Natural killer cell (primary cell): ENCODE results near the gene DPP7. TPM values are rescaled to one million over a fixed set of nuclear protein-coding genes. Genes with fewer than 3 reads are reported as not detected.

Source experiments
- ATAC-seq, 3 donors: fragments of 150-1000 bp in 2 of 3; fragments of 200-7000 bp in 1 of 3; cut with Tn5 transposase; 1 replicate in 1 of 3; 2 replicates in 2 of 3; pipeline ENCODE4 v1.10.0; 2021; ENCODE audit warnings: mild to moderate bottlenecking in 2 of 3, moderate library complexity in 2 of 3
- DNase-seq, 2 donors: peaks; one replicate each; pipeline versions ENCODE4 v3.0.0 to v3.0.0-alpha.2; 2013 to 2021; ENCODE audit warnings: mixed read lengths in 1 of 2
- H3K27ac ChIP-seq: one replicate; pipeline ENCODE4 v1.5.1; 2013; ENCODE audit warnings: mild to moderate bottlenecking, low read length
- H3K27me3 ChIP-seq: one replicate; pipeline ENCODE4 v1.6.1; 2013; ENCODE audit warnings: low read length; ENCODE audit not compliant: control insufficient read depth, insufficient read depth
- H3K36me3 ChIP-seq: one replicate; pipeline ENCODE4 v1.6.1; 2013; ENCODE audit warnings: low read length; ENCODE audit not compliant: control insufficient read depth, insufficient read depth
- H3K4me1 ChIP-seq: one replicate; pipeline ENCODE4 v1.6.1; 2013; ENCODE audit warnings: low read length; ENCODE audit not compliant: control insufficient read depth, insufficient read depth
- H3K4me3 ChIP-seq: one replicate; pipeline ENCODE4 v1.5.1; 2013; ENCODE audit warnings: low read length
- H3K9me3 ChIP-seq: one replicate; pipeline ENCODE4 v1.6.1; 2013; ENCODE audit warnings: low read length; ENCODE audit not compliant: control insufficient read depth, insufficient read depth
- H3K27ac Mint-ChIP-seq, 2 donors: one replicate each; pipeline ENCODE4 v1.8.0; 2022; ENCODE audit warnings: mild to moderate bottlenecking in 2 of 2, mixed read lengths in 2 of 2, moderate library complexity in 1 of 2
- H3K27me3 Mint-ChIP-seq, 2 donors: one replicate each; pipeline ENCODE4 v1.8.0; 2022; ENCODE audit warnings: low read depth in 2 of 2, mixed read lengths in 2 of 2
- H3K36me3 Mint-ChIP-seq: one replicate; pipeline ENCODE4 v1.8.0; 2022; ENCODE audit warnings: mixed read lengths
- H3K4me1 Mint-ChIP-seq, 2 donors: one replicate each; pipeline ENCODE4 v1.8.0; 2022; ENCODE audit warnings: mixed read lengths in 2 of 2
- H3K4me3 Mint-ChIP-seq: one replicate; pipeline ENCODE4 v1.8.0; 2022; ENCODE audit warnings: mild to moderate bottlenecking, moderate library complexity, mixed read lengths
- H3K9me3 Mint-ChIP-seq, 2 donors: one replicate each; pipeline ENCODE4 v1.8.0; 2022; ENCODE audit warnings: mixed read lengths in 2 of 2
- WGBS: methylation state at CpG from one replicate; pipeline ENCODE4 v1.1.7; 2013; ENCODE audit warnings: missing lambda C conversion rate; ENCODE audit not compliant: insufficient coverage; 5-methylcytosine and 5-hydroxymethylcytosine counted together
- intact Hi-C: fragments of 100-400 bp; cut with micrococcal nuclease; formaldehyde crosslinking; loops from one replicate; pipeline ENCODE4 v1.14.2; 2022
- total RNA-seq, 4 donors: library from RNA; stranded (reverse); fragments of 120-200 nt in 1 of 4; gene quantifications; one replicate each; pipeline versions ENCODE4 v1.2.3 to v1.2.4, GENCODE V29; 2013 to 2022
- TF ChIP-seq, protein P1 (sequence below): fragments of 200-600 bp; IDR thresholded peaks from one replicate; pipeline ENCODE4 v1.8.0; 2022; ENCODE audit warnings: antibody characterized with exemption

DPP7 gene
- total RNA-seq, 3 donors from 2014 or later (not counting 1 experiment from before 2014, with no cell fraction given): 233 to 264 (median 251) TPM

DNA sequence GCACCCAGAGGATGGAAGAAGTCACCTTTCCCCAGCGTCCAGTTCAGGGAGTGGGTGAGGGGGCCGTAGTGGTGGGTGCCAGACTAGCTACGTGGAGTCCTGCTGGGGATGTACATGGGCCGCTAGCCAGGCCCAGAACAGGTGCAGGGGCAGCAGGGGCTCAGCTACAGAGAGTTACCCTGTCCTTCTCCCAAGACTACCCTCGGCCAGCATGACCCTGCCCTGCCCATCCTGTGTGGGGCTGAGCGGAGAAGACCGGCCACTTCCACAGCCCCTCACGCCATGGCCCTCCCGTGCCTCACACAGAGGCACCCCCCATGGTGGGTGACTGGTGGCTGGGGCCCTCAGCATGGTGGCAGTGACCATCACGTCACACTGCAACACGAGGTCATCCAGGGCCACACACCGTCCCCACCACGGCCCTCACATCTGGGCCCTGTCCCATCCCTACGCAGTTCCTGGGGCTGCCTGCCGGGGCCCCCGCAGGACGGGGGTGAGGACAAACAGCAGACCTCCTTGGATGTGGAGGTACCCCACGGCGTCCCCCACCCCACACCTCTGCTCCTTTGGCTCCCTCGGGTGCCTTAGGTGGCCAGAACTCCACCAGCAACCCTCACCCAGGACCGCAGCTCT lies 977 bp upstream of the DPP7 start:
- H3K36me3 ChIP-seq: peaks cover 13% of the 10 kb centered on the region
- DNase-seq (peak in 1 of 2 donors; percentile 6), ATAC-seq (no peak)
- TF ChIP-seq, protein P1, sequence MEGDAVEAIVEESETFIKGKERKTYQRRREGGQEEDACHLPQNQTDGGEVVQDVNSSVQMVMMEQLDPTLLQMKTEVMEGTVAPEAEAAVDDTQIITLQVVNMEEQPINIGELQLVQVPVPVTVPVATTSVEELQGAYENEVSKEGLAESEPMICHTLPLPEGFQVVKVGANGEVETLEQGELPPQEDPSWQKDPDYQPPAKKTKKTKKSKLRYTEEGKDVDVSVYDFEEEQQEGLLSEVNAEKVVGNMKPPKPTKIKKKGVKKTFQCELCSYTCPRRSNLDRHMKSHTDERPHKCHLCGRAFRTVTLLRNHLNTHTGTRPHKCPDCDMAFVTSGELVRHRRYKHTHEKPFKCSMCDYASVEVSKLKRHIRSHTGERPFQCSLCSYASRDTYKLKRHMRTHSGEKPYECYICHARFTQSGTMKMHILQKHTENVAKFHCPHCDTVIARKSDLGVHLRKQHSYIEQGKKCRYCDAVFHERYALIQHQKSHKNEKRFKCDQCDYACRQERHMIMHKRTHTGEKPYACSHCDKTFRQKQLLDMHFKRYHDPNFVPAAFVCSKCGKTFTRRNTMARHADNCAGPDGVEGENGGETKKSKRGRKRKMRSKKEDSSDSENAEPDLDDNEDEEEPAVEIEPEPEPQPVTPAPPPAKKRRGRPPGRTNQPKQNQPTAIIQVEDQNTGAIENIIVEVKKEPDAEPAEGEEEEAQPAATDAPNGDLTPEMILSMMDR: no peak
- H3K27me3 ChIP-seq: no peaks in the 10 kb centered on the region
- H3K9me3 ChIP-seq: no peaks in the 10 kb centered on the region
- no peak overlapping the region for H3K27ac Mint-ChIP-seq
- no peaks in the 10 kb centered on the region for H3K4me1 Mint-ChIP-seq
- peak overlapping the region; percentile 33 for H3K4me3 ChIP-seq
- intact Hi-C loops: loop anchor here (5.0 kb wide), 1 partner anchor 112 kb away; the partner anchor contains the start of genes CYSRT1 and RNF224
- H3K9me3 Mint-ChIP-seq: no peaks in the 10 kb centered on the region
- no peak overlapping the region for H3K27ac ChIP-seq
- H3K36me3 Mint-ChIP-seq: no peaks in the 10 kb centered on the region
- peak overlapping the region; percentile 25 for H3K4me3 Mint-ChIP-seq
- 92% methylated on average over 21 of the region's 21 CpGs for WGBS
- H3K27me3 Mint-ChIP-seq: no peaks in the 10 kb centered on the region
- peaks cover 18% of the 10 kb centered on the region for H3K4me1 ChIP-seq

- Histone ChIP-seq H3K4me3 (peak overlapping the region; percentile 48), H3K9me3 (no peaks in the 10 kb centered on the region), H3K4me1 (peaks cover 18% of the 10 kb centered on the region), H3K36me3 (peaks cover 25% of the 10 kb centered on the region), H3K27ac (no peak overlapping the region), H3K27me3 (no peaks in the 10 kb centered on the region)
- ATAC-seq (peak; percentile 10 to 11 (median 10)), DNase-seq (no peak)
- Mint-ChIP-seq H3K4me3 (peak overlapping the region; percentile 75), H3K27me3 (no peaks in the 10 kb centered on the region), H3K36me3 (no peaks in the 10 kb centered on the region), H3K9me3 (no peaks in the 10 kb centered on the region), H3K27ac (no peak overlapping the region), H3K4me1 (no peaks in the 10 kb centered on the region)
- TF ChIP-seq, protein P1: no peak
- WGBS: under 1% methylated on average over 45 of the region's 45 CpGs
- intact Hi-C loops: no loop called here
Observed at GRCh38 chr9:137114220-137114612, 317 bp downstream of the DPP7 start.

DNA sequence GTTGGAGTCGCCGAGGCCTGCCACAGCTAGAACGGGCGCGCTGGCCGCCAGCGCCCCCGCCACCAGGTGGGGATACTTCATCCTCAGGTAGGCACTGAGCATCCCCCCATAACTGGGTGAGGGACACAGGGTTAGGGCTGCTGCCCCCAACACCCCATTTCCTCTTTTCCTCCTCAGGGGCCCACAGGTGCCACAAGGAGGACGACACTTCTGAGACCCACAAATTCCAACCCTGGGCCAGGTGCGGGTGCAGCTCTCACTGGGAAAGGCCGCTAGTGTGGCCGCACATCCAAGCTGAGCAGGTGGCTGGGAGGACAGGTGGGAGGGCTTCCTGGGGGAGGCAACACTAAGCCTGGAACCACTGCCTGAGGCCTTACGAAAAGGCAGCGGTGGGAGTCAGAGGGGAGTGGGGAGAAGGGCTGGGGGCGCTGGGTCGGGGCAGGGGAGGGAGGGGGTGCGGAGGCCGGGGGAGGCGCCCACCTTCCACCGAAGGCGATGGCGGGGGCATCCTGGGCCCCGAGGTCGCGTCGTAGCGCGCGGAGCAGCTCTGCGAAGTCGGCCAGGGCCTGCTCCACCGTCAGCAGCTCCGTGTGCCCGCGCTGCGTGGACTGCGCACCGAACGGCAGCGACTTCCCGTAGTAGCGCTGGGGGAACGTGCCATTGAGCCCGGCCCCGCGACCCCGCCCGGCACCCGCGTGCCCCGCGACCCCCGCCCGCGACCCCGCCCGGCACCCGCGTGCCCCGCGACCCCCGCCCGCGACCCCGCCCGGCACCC lies 961 bp downstream of the DPP7 start:
- intact Hi-C loops: no loop called here
- no peak overlapping the region for H3K4me3 Mint-ChIP-seq
- no peaks in the 10 kb centered on the region for H3K4me1 Mint-ChIP-seq
- ATAC-seq: peak in 2 of 3 donors; percentile 32 to 52
- Histone ChIP-seq H3K9me3 (no peaks in the 10 kb centered on the region), H3K27ac (no peak overlapping the region), H3K36me3 (peaks cover 29% of the 10 kb centered on the region), H3K27me3 (no peaks in the 10 kb centered on the region), H3K4me3 (no peak overlapping the region), H3K4me1 (peaks cover 18% of the 10 kb centered on the region)
- H3K9me3 Mint-ChIP-seq: no peaks in the 10 kb centered on the region
- DNase-seq: peak in 1 of 2 donors; percentile 70
- TF ChIP-seq, protein P1: no peak
- 30% methylated on average over 66 of the region's 66 CpGs for WGBS
- no peaks in the 10 kb centered on the region for H3K36me3 Mint-ChIP-seq
- H3K27me3 Mint-ChIP-seq: no peaks in the 10 kb centered on the region
- no peak overlapping the region for H3K27ac Mint-ChIP-seq
